NCI-H1694 treated with DMSO at 0.1 percent for 48 hours (cell line): ENCODE measurements around the gene SNAP47.

Experiments used
- DNase-seq: peaks from one replicate; lab custom pipeline; 2025; lab: John Stamatoyannopoulos, UW

Gene SNAP47

DNA sequence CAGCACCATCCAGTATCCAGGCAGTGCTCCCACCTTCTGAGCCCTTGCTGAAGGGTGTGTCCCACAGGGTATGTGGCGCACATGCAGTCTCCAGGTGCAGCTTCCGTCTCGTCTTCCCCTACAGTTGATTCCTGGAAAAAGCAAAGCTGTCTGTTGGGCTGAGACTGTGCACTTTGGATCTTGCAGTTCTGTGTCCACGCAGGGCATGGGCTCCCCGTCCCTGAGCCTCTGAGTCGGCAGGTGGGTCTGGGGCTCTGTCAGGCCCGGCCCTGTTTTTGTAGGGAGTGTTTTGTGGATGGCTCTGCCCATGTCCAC is 32.8 kb downstream of the SNAP47 start:
- DNase-seq = no peak

DNA sequence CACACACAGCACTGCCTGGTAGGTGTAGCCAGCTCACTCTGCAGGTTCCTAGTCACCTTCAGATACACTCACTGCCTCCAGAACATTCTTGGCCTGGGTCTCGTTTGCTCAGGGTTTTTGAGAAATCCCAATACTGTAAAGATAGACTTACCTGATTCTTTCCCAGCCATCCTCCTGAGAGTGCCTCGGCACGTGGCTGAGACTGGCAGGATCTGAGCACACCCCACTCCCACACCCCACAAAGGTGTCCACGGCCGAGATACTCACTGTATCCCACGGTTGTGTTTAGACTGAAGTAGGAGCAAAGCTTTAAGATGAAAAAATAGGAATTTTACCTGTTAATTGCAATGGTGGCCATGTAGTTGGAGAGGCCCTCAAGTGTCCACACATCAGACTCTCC is 33.4 kb downstream of the SNAP47 start:
- DNase-seq = no peak

DNA sequence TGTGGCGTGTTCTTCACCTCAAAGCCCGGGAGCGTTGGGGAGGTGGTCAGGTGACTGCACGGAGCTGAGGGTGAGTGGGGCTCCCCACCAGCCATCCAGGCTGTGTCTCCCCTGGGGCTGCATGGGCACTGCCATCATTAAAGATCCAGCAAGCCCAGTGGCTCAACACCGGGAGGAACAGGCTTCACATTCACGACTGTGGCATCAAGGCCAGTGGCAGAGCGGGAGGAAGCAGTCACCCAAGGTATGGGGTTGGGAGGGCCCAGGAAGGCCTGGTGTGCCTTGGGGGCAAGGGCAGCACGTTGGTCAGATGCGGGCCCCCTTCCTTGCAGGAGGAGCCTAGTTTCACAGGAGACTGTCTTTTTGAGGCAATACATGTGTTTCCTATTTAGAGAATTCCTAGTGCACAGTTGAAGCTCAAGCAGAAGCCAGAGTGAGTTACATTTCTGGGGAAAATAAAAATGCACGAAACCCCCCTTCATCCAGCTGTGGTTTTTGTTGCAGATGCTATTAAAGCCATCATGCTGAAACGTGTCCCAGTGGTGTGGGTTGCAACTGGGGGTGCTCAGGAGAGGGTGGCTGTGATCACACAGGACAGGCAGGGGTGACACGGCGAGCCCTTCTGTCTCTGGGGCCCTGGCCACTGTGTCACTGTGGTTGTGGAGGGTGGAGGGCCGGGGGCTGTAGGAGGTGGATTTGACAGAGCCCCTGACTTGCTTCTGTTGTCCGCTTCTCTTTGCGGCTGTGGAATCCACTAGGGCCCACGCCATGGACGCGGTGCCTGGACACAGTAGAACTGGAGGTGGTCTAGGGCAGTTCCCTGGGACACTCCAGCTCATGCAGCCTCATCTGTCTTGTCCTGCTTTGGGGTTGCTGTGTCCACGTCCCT is 34.1 kb downstream of the SNAP47 start:
- DNase-seq = no peak

DNA sequence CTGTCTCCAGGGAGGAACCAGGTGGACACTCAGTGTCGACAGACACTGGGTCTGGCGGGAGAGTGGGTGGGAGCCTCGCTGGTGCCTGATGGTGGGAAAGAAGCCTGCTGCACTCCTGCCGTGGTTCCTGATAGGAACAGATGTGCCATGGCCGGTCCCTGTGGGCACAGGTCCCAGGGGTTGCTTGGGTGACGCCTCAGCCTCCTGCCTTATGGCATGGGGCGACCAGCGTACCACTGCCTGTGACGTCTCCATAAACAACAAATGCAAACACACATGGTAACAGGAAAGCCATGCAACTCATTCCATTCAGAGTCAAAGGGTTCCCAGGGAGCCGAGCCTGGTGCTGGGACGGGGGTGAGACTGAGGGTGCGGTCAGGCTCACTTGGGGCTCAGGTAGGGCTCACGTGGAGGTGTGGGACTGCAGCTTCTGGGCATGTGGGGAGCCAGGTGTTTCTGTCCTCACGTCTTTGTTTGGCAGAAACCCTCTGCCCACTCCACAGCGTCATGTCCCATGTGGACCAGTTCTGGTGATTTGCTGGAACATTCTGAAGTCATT is 34.8 kb downstream of the SNAP47 start:
- no peak for DNase-seq

DNA sequence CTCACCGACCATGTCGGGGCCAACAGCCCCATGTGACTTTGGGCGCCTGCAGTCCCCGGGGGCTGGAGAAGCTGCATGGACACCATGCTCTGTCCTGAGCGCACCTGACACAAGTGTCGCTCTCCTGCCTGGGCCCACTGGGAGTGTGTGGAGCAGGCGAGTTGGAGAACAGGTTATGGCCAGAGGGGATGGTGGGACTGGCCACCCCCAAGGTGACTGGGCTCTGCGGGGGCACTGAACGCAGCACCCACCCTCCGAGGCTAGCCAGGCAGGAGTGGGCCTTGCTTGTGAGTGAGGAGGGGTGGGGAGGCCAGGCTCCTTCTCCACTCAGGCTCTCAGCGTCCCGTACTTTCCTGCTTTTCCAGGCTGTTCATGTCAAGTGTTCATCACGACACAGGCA is 35.6 kb downstream of the SNAP47 start:
- DNase-seq = no peak

DNA sequence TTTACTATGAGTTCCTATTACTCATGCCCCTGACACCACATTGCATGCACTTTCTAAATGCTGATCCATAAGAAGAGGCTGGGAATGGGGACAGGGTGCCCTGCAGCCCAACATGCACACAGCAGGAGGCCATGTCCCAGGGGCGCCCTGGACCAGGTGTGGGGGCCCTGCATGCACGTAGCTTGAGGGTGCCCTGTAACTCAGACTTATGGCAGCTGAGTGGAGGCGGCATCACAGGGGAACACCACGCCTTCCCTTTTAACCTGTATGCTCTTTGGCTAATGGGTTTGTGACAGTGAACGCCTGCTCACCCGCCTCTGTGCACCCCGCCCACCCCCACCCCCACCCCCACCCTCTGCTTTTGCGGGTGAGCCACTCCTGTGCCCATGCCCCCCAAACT is 36.1 kb downstream of the SNAP47 start:
- DNase-seq = no peak

DNA sequence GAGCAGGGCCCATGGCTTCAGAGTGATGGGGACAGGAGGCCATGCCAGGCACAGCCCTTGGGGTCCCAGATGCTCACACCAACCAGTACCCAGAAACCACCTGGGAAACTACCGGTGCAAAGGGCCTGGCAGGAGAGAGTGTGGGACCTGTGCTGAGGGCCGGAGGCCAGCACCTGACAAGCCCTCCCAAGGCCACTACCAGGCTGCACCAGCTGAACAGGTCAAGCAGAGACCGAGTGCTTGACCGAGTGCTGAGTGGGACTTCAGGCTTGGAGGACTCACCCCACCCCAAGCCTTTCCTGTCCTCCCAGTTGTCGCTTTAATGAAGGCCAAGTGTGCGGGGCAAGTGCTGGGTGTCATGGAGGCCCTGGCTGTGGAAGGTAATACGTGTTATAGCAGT is 36.5 kb downstream of the SNAP47 start:
- no peak for DNase-seq

DNA sequence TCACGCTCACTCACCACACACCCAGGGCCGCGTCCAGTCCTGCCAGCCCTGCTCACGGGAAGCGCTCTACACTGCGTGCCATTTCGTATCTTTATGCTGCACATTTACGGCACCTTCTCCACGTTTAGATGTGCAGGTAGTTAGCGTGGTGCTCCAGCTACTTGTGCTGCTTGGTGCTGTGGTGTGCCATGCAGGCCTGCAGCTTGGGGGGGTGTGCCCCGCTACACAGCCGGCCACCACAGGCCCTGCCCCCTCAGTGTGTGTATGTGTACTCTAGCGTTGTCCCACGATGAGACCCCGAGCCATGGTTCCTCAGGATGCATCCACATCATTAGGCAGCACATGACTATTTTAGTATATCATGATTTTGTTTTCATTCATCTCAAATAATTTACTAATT is 38.3 kb downstream of the SNAP47 start:
- no peak for DNase-seq

DNA sequence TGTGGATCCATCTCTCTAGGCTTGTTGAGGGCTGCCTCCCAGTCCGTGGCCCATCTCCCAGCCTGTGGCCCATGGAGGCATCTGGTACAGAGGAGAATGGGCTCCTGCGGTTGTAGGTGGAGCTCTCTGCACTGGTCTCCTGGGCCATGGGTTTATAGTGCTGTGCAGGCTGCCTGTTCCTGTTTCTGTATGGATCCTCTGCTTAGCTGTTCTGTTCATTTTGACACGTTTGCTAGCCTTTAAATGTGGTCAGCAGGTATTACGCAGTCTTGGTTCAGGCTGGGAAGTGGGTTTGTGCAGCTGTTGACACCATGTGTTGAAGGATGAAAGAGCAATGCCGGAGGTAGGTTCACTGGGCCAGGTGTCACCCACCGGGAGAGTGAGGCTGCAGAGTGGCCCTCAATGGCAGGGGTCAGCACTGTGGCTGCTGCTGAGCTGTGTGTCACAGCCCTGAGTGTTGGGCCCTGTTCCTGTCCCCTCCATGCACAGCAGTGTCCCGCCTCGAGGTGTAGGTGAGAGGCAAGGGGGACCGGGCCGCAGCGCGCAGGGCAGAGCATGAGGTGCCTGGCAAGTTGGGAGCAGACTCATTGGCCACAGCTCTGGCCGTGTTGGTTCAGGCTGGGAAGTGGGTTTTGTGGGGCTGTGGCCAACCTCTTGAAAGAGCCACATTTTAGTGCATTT is 39.0 kb downstream of the SNAP47 start:
- no peak for DNase-seq

DNA sequence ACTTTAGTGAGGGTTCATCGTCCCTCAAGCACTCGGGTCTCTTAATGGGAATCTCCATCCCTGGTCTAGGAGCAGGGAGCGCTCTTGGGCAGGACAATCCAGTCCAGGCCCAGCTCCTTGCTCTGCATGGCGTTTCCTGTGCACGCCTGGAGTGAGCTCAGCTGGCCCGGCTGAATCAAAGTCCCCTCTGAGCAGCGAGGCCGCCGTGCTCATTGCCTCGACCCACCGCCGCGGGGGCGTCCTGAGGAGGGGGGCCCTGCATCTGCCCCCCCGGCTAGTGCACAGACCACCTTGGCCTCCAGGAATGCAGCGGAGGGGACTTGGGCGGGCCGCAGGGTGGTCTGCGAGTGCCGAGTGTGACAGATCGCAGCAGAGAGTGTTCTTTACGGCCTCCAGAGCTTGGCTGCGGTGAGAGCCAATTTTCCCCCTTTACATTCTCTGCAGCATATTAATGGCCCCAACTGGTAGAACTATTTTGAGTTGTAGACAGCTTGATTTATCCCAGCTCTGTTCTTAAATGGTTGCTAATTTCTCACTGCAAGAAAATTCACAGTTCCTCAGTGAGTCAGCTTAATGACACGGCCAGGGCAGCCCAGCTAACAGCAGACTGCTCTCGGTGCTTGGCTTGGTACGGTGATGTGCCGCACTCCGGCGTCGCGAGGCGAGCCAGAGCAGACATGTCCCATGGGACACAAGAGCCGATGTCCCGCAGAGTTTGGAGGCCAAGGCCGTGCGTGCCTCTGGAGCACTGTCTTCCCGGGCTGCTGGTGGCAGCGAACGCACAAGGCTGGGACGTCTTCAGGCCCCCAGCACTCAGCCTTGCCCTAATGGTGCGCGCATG is 39.8 kb downstream of the SNAP47 start:
- no peak for DNase-seq

DNA sequence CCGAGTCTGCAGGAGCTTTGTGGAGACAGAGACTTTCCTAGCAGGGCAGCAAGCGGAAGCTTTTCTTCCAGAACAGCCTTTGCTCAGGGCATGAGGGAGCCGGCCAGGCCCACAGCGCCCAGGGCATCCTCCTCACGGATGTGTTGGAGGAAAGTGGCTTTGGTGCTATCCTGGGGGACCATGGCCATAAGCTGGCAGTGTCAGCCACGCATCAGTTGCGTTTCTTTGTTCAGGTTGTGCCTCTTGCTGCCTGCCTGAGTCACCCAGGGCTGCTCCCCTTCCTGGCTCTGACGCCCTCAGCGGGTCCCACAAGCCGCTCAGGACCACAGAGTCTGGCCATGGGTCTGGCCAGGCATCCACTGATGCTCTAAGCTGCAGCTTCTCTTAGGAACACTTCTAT is 40.6 kb downstream of the SNAP47 start:
- DNase-seq = no peak

DNA sequence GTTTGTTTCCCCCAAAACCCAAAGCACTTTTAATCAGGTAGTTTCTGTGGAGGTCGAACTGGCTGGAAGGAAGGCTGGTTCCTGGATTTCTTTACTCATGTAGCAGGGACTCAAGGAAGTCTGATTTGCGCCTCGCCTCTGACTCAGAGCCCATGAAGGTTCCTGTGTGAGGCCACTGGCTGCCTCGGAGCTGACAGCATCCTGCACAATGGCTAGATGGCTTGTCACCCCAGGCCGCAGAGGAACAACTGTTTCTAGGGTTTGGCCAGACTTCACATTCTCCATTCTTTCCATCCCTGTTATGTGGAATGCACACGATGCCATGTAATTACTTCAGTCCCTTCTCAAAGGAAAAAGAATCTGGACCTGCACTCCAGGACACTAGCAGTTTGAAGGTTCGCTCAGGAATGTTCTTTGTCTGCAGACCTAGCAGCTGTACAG is 41.1 kb downstream of the SNAP47 start:
- DNase-seq = no peak

DNA sequence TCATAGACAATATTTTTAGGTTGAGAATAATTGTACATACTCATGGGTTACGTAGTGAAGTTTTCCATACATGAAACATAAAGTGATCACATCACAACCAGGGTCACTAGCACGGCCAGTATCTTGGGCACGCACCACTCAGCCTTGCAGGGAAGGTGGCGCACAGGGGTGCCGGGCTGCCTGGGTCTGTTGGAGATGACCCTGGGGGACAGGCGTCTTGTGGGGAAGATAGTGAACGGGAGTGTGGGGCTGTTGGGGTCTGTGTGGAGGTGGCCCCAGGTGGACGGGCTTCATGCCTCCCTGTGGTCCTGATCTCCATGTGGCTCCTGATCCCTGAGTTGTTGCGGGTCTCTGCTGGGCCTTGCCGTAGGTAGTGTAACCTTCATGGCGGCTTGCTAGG is 41.9 kb downstream of the SNAP47 start:
- DNase-seq = no peak

DNA sequence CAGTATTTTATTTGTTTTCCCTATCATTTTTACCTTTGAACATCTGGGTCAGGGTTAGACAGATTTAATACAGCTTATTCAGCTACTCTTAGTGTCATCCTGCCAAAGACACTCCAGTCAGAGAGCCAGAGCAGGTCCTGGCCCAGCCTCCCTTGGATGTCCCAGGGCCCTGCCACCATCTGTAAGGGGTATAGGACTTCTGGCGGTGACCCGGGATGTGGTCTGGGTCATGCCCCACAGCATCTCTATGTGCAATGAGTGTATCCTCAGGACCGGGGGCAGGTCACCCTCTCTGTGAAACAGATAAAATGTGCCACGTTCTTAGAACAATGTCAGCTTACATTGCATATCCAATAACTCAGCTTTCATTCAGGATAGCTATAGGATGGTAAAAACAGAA is 42.4 kb downstream of the SNAP47 start:
- DNase-seq = no peak

DNA sequence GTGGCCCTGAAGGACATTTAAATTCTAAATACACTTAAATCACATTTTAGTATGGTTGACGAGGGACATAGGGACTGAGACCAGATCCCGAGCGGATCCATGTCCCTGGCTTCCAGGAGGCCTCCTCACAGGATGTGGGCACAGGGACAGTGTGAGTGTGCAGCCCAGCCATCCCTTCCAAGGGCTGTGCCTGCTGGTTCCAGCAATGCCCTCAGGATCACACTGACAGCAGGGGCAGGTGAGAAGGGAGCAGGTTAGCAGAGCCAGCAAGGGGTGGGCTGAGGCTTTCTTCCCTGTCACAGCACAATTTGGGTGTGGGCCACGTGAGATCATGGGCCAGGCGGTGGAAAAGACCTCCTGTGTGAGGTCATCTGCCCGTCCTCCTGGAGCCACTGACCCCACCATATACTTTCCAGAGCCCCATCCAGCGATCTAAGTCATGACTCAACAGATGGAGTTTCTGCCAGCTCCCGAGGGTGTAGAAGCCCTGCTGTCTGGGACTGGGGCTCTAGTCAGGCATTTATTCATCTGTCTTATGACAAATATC is 43.2 kb downstream of the SNAP47 start:
- no peak for DNase-seq

DNA sequence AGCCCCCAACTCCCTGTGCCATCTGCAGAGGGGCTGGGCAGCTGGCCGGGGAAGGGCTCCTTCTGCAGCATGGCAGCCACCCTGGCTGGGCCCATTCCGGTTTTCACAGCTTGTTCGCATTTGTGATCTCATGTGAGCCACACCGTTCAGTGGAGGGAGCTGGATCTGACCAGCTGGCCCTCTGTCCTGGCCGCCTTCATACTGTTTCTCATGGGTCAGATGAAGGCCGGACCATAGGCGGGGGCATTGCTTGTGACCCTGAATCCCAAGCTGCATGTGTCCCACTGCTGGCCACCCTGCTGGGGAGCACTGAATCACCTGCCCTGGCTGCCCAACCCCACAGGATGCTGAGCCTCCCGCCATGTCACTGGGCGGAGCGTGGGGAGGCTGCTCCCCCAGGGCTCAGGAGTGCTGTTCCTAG is 43.8 kb downstream of the SNAP47 start:
- no peak for DNase-seq

DNA sequence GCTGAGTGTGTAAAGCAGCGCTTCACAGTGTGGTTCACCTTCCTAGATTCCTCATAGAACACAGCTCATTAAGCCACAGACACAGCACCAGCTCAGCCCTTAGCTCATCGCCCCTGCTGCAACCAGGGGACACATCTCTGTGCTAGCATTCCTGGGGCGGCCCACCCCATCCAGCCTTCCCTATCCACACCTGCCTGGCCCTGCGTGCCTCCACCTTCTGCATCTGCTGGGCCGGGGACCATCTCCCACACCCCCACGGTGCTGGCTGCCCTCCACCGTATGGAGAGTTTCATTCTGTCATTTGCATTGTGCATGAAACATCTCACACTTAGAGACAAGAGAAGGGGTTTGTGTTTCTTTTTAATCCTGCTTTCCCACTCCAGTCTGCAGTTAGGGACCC is 44.5 kb downstream of the SNAP47 start:
- DNase-seq = no peak

DNA sequence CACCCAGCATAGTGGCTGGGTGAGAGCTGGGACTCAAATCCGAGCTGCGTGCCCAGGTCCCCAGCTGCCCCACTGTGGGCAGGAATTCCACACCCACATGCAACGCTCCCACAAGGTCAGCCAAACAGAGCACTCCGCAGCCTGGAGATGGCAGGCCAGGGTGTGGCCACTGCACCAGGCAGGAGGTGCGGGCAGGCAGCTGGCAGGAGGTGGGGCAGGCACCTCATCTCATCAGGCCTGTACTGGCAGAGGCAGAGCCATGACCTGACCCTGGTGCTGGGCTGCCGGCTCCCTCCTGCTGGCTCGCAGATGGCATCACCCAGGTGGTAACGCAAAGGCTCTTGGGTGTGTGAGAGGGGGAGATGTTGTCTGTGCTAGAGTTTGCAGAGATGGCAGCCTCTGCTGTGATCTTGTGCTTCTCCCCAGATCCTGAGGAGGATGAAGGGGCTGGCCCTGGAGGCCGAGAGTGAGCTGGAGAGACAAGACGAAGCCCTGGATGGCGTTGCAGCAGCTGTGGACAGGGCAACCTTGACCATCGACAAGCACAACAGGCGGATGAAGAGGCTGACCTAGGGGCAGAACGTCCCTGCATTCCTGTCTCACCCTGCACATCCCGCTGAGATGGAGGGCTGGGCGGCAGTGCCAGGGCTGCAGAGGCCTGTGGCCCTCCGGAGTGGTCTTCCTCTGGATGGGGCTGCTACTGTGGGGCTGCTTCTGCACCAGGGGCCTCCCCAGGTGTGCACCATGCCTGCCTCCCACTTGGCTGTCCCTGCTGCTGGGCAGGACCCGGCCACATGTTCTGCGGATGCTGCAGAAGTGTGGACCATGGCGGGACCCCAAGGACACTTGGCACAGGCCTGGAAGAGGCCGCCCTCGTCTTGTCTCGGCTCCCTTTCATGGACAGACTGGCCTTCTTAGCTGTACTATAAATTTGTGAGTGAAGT is 45.1 kb downstream of the SNAP47 start:
- DNase-seq = peak; percentile 62

DNA sequence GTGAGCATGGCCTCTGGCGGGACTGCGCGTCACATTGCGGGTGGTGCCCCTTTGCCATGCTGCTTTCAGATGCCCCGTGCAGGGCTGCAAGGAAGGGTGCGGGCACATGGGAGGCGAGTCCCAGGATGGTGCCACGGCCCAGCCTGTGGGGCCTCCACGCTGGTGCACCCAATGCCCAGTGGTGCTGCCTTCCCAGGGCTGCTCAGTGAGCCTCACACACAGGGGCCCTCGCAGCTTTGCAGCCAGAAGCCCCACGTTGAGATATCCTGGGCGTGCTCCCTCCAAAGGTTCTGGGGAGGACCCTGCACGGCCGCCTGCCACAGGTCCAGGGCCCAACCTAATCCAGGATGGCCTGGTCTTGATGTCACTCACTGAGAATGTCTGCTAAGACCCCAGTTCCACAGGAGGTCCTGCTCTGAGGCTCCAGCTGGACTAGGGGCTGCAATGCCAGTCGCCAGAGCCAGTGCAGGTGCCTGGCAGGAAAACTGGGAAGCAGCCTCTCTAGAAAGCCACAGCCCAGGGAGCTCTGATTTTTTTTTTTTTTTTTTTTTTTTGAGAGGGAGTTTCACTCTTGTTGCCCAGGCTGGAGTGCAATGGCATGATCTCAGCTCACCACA is 46.2 kb downstream of the SNAP47 start:
- no peak for DNase-seq

DNA sequence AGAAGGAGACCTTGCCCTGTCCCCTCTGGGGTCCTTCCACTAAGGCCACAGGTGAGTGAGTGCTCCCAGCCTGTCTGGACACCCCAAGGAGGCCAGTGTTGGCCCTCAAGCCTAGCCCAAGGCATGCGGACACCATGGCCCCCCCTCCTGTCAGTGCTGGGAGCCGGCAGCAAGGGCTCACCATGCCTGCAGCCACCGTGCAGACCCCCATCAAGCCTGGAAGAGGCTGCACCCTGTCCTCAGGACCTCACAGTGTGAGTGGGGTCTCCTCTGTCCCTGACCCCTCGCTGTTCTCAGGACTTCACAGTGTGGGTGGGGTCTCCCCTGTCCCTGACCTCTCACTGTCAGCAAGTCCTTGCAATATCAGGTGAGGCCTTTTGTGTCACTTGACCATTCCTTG is 47.0 kb downstream of the SNAP47 start:
- no peak for DNase-seq
